Panc1 (cell line): Measurements from ENCODE around the gene SLC9A1. TPM values are rescaled to one million over a fixed set of nuclear protein-coding genes. Genes with fewer than 3 reads are reported as not detected.

Experiments
- ATAC-seq: fragments of 200-7000 bp; cut with Tn5 transposase; 2 replicates; pipeline ENCODE4 v1.9.1; 2020; ENCODE audit warnings: mild to moderate bottlenecking, moderate library complexity
- BruUV-seq: library from RNA; stranded (reverse); fragments of 400-500 nt; replicated peaks from 2 replicates; lab custom pipeline; 2021; lab: Mats Ljungman, UMichigan
- CTCF ChIA-PET: fragments of 300-600 bp; sonication (Branson Sonifier 250); formaldehyde crosslinking; loops from one replicate; lab custom pipeline; 2022; ENCODE audit warnings: antibody characterized with exemption; lab: Charles Lee
- POLR2A ChIA-PET: fragments of 300-600 bp; sonication (Branson Sonifier 250); formaldehyde crosslinking; loops from one replicate; lab custom pipeline; 2022; ENCODE audit warnings: antibody characterized with exemption; lab: Charles Lee
- DNase-seq: peaks from one replicate; pipeline ENCODE4 v3.0.0-alpha.2; 2010; ENCODE audit warnings: low read depth, low spot score
- H3K27ac ChIP-seq: 2 replicates; pipeline ENCODE4 v1.5.1; 2011; ENCODE audit warnings: mild to moderate bottlenecking, low read length, inconsistent platforms
- H3K27me3 ChIP-seq: fragments of 200-500 bp; sonication (Bioruptor generic); 2 replicates; pipeline ENCODE4 v1.6.0; 2014; ENCODE audit warnings: low read length, inconsistent platforms; ENCODE audit not compliant: control insufficient read depth, insufficient read depth
- H3K36me3 ChIP-seq: fragments of 200-500 bp; sonication (Bioruptor generic); 2 replicates; pipeline ENCODE4 v1.5.1; 2014; ENCODE audit warnings: inconsistent platforms, mild to moderate bottlenecking, low read length, moderate library complexity; ENCODE audit not compliant: control insufficient read depth, insufficient read depth
- H3K4me1 ChIP-seq: 2 replicates; pipeline ENCODE4 v1.5.1; 2011; ENCODE audit warnings: inconsistent platforms, mild to moderate bottlenecking, low read length, moderate library complexity; ENCODE audit not compliant: control insufficient read depth, insufficient read depth
- H3K4me3 ChIP-seq, 2 experiments: 2 replicates each; pipeline ENCODE4 v1.5.1; 2011 to 2012; ENCODE audit warnings: low read depth in 2 of 2, low read length in 2 of 2, mild to moderate bottlenecking in 2 of 2, inconsistent platforms in 1 of 2, moderate library complexity in 1 of 2
- H3K9me3 ChIP-seq: fragments of 200-500 bp; sonication (Bioruptor generic); 2 replicates; pipeline ENCODE4 v1.5.1; 2014; ENCODE audit warnings: low read depth, mild to moderate bottlenecking, inconsistent platforms, low read length, moderate library complexity; ENCODE audit not compliant: control insufficient read depth, insufficient read depth
- POLR2AphosphoS5 ChIP-seq: IDR thresholded peaks from 2 replicates; pipeline ENCODE4 v1.6.1; 2012; ENCODE audit warnings: mild to moderate bottlenecking, low read depth, low read length, moderate library complexity
- REST ChIP-seq, 2 experiments: IDR thresholded peaks; 2 replicates each; pipeline ENCODE4 v1.6.1; 2011 to 2012; ENCODE audit warnings: low read depth in 2 of 2, control low read depth in 1 of 2, low read length in 1 of 2, mild to moderate bottlenecking in 1 of 2, moderate library complexity in 1 of 2; ENCODE audit not compliant: insufficient read depth in 1 of 2
- SIN3A ChIP-seq: IDR thresholded peaks from 2 replicates; pipeline ENCODE4 v1.6.1; 2012; ENCODE audit warnings: low read depth, mild to moderate bottlenecking, low read length, moderate library complexity, borderline replicate concordance; ENCODE audit not compliant: insufficient read depth
- TCF7L2 ChIP-seq: IDR thresholded peaks from 2 replicates; pipeline ENCODE4 v1.6.1; 2011; ENCODE audit warnings: mild to moderate bottlenecking, low read depth, low read length, inconsistent platforms
- in situ Hi-C: cut with HindIII; loops from 2 replicates; pipeline ENCODE4 v1.10.0; 2016; ENCODE audit warnings: low sequenced_read_pairs, low pct_unique_long_range_greater_than_20kb
- intact Hi-C: fragments of 100-400 bp; cut with micrococcal nuclease; formaldehyde crosslinking; loops from one replicate; pipeline ENCODE4 v1.10.0; 2022; ENCODE audit not compliant: unreplicated experiment
- total RNA-seq: library from RNA; stranded (reverse); gene quantifications from one replicate; pipeline ENCODE4 v1.2.1, GENCODE V29; 2021; ENCODE audit not compliant: unreplicated experiment
- TF ChIP-seq, protein P1 (sequence below): fragments of 450-650 bp; IDR thresholded peaks from 2 replicates; pipeline ENCODE4 v1.5.1; 2017; ENCODE audit warnings: mild to moderate bottlenecking

SLC9A1 gene
- total RNA-seq, 1 experiment from 2014 or later: 31.3 TPM

GRCh38 chr1:27077968-27078367 lies 77.0 kb downstream of the SLC9A1 start:
- no peaks in the 10 kb centered on the region for H3K36me3 ChIP-seq
- H3K9me3 ChIP-seq: no peaks in the 10 kb centered on the region
- in situ Hi-C loops: no loop called here
- POLR2A ChIA-PET: interaction anchor here (0.6 kb wide), 1 partner anchor 21 kb away, joined by 3 read pairs; no protein-coding TSS in a partner anchor
- TF ChIP-seq REST (IDR thresholded peaks at IDR 0.05; ENCODE audit: insufficient read depth in 1 of 2, low read depth in 2 of 2, low read length in 1 of 2) (no peak), SIN3A (no peak), POLR2AphosphoS5 (no peak), TCF7L2 (no peak)
- TF ChIP-seq, protein P1, sequence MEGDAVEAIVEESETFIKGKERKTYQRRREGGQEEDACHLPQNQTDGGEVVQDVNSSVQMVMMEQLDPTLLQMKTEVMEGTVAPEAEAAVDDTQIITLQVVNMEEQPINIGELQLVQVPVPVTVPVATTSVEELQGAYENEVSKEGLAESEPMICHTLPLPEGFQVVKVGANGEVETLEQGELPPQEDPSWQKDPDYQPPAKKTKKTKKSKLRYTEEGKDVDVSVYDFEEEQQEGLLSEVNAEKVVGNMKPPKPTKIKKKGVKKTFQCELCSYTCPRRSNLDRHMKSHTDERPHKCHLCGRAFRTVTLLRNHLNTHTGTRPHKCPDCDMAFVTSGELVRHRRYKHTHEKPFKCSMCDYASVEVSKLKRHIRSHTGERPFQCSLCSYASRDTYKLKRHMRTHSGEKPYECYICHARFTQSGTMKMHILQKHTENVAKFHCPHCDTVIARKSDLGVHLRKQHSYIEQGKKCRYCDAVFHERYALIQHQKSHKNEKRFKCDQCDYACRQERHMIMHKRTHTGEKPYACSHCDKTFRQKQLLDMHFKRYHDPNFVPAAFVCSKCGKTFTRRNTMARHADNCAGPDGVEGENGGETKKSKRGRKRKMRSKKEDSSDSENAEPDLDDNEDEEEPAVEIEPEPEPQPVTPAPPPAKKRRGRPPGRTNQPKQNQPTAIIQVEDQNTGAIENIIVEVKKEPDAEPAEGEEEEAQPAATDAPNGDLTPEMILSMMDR: no peak
- ATAC-seq (no peak), DNase-seq (no peak)
- peaks cover 4% of the 10 kb centered on the region; the same call in 1 of the 2 replicates for H3K4me1 ChIP-seq
- no peak overlapping the region for H3K27ac ChIP-seq
- intact Hi-C loops: no loop called here
- CTCF ChIA-PET: interaction anchor here (0.6 kb wide), 1 partner anchor 17 kb away, joined by 4 read pairs; no protein-coding TSS in a partner anchor
- BruUV-seq: no TSS peak
- H3K4me3 ChIP-seq: no peak overlapping the region
- H3K27me3 ChIP-seq: no peaks in the 10 kb centered on the region

DNA sequence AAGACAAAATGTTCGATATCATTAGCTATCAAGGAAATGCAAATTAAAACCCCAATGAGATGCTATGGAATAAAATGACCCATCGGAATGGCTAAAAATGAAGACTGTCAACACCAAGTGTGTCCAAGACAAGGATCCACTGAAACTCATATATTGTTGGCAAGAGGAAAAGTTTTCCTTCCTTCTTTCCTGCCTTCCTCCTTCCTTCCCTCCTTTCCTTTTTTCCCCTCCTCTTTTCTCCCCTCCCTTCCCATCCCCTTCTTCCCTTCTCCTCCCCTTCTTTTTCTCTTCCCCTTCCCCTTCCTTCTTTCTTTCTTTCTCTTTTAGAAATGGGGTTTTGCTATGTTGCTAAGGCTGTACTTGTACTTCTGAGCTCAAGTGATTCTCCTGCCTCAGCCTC lies 78.1 kb downstream of the SLC9A1 start:
- Histone ChIP-seq H3K4me3 (no peak overlapping the region), H3K36me3 (no peaks in the 10 kb centered on the region), H3K9me3 (no peaks in the 10 kb centered on the region), H3K27ac (no peak overlapping the region), H3K4me1 (peaks cover 4% of the 10 kb centered on the region; the same call in 1 of the 2 replicates), H3K27me3 (no peaks in the 10 kb centered on the region)
- BruUV-seq: no TSS peak
- CTCF ChIA-PET: no interaction called here
- no peak for DNase-seq
- no peak for ATAC-seq
- in situ Hi-C loops: no loop called here
- no peak for TF ChIP-seq POLR2AphosphoS5
- TF ChIP-seq, protein P1: no peak
- POLR2A ChIA-PET: interaction anchor here (0.7 kb wide), 1 partner anchor 69 kb away, joined by 4 read pairs; no protein-coding TSS in a partner anchor
- intact Hi-C loops: no loop called here
